ENCODE results near the gene DGKH.

- TF ChIP-seq CTCF (IDR thresholded peaks at IDR 0.05), result no peak
- TF ChIP-seq EZH2 (IDR thresholded peaks at IDR 0.05; ENCODE audit: borderline replicate concordance, insufficient read depth, low read depth, low read length, poor library complexity, severe bottlenecking), result no peak
Observed at GRCh38 chr13:42038661-42039456, 9.6 kb upstream of the DGKH start.

Measured in B cell (primary cell).